ENCODE measurements around the gene MLH3.

MLH3 gene

DNA sequence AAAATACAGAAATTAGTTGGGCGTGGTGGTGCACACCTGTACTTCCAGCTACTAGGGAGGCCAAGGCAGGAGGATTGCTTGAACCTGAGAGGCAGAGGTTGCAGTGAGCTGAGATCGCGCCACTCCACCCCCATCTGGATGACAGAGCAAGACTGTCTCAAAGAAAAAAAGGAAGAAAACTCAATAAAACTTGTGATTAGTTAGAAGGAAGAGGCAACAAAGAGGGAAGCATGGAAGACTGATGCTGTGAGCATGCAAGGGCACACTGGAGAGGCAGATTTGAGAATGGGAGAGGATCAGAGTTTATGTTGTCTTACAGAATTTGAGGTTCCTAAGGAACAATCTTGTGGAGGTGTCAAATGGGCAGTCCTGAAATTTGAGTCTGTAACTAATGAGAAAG is 15.4 kb upstream of the MLH3 start:
- H3K27me3 ChIP-seq (ENCODE audit: control insufficient read depth, insufficient read depth, low read length), result no peaks in the 10 kb centered on the region
- H3K4me2 ChIP-seq (ENCODE audit: low read length), result no peak overlapping the region
- no peaks in the 10 kb centered on the region for H3K36me3 ChIP-seq (ENCODE audit: insufficient read depth, low read length)
- no peaks in the 10 kb centered on the region for H3K9me3 ChIP-seq (replicated peaks; ENCODE audit: low read length)
- H3K4me3 ChIP-seq (ENCODE audit: low read length), result no peak overlapping the region
- no peak overlapping the region for H3K9ac ChIP-seq (ENCODE audit: low read depth, low read length)
- H3K4me1 ChIP-seq (ENCODE audit: control insufficient read depth, insufficient read depth, low read length), result peaks cover 20% of the 10 kb centered on the region

DNA sequence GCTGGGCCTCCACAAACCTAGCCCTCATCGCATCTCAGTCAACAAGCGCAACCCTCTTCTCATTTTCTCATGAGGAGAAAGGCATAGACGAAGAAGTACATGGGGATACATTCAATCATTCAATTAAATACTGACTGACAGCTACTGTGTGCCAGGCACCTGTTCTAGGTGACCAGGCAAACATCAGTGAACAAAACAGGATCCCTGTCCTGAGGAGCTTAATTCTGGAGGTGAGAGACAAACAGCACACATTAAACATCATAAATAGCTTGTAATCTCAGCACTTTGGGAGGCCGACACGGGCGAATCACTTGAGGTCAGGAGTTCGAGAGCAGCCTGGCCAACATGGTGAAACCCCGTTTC is 12.9 kb upstream of the MLH3 start:
- Histone ChIP-seq H3K9ac (ENCODE audit: low read depth, low read length) (no peak overlapping the region), H3K9me3 (replicated peaks; ENCODE audit: low read length) (no peaks in the 10 kb centered on the region), H3K4me3 (ENCODE audit: low read length) (peak overlapping the region; percentile 83), H3K4me1 (ENCODE audit: control insufficient read depth, insufficient read depth, low read length) (peaks cover 8% of the 10 kb centered on the region), H3K4me2 (ENCODE audit: low read length) (peak overlapping the region; percentile 84), H3K27me3 (ENCODE audit: control insufficient read depth, insufficient read depth, low read length) (no peaks in the 10 kb centered on the region), H3K36me3 (ENCODE audit: insufficient read depth, low read length) (peaks cover 4% of the 10 kb centered on the region)

DNA sequence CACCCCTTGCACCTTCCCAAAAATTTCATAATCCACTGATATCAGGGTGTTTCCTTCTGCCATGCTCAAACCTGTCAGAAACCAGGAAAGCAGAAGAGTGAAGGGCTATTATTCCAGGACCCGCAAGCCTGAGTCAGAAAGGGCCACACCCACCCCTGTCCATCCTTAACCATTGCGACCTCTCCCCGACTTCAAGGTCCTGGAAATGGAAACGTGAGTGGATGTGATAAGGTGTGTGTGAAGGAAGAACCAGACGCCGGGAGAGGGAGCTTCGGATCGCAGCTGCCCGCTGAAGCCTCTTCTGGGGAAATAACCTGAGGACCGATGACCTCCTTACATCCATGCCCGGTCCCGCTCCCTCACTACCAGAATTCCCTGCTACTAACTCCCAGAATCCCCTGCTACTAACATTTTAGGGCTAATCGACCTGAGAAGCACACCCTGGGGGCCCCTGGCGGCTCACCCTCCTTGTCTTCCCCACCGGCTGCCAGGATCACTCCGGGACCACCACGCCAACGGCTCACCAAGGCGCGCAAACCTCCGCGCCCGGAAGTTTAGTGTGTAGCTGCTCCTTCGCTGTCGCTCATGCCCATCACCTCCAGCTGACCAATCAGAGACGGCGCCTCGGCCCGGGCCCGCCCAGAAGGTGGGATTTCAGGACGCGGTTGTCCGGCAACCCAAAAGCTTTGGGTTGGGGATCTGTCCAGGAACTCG is 12.4 kb upstream of the MLH3 start, which contains the start of gene ACYP1:
TSS of gene ACYP1 (minus strand) at position 534 of the 714 bp plus-strand sequence. CDS start at position 63, 471 bp downstream.
- Histone ChIP-seq H3K27me3 (ENCODE audit: control insufficient read depth, insufficient read depth, low read length) (no peaks in the 10 kb centered on the region), H3K4me1 (ENCODE audit: control insufficient read depth, insufficient read depth, low read length) (peaks cover 7% of the 10 kb centered on the region), H3K9ac (ENCODE audit: low read depth, low read length) (peak within 1 kb of the TSS; percentile 80), H3K9me3 (replicated peaks; ENCODE audit: low read length) (no peaks in the 10 kb centered on the region), H3K36me3 (ENCODE audit: insufficient read depth, low read length) (peaks cover 4% of the 10 kb centered on the region), H3K4me3 (ENCODE audit: low read length) (peak within 1 kb of the TSS; percentile 83), H3K4me2 (ENCODE audit: low read length) (peak within 1 kb of the TSS; percentile 84)

DNA sequence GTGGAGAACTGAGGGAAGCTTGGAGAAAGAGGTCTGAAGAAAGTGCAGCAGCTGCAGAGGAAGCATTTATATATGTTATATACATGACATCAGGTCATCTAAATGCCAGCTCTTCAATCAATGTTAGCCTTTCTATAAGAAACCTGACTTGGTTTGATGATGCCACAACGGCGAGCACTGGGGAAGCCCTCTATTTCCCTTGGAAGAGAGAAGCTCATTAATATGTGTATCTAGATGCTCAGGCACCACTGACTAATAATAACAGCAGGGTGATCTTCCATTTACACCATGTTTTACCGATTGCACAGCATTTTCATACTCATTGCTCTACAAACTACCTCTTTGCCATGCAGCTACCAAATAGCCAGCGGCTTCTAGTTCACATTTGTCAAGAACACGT is 11.7 kb upstream of the MLH3 start:
- Histone ChIP-seq H3K36me3 (ENCODE audit: insufficient read depth, low read length) (peaks cover 4% of the 10 kb centered on the region), H3K4me2 (ENCODE audit: low read length) (peak overlapping the region; percentile 84), H3K9me3 (replicated peaks; ENCODE audit: low read length) (no peaks in the 10 kb centered on the region), H3K9ac (ENCODE audit: low read depth, low read length) (peak overlapping the region; percentile 80), H3K4me3 (ENCODE audit: low read length) (peak overlapping the region; percentile 83), H3K27me3 (ENCODE audit: control insufficient read depth, insufficient read depth, low read length) (no peaks in the 10 kb centered on the region), H3K4me1 (ENCODE audit: control insufficient read depth, insufficient read depth, low read length) (peaks cover 1% of the 10 kb centered on the region)

DNA sequence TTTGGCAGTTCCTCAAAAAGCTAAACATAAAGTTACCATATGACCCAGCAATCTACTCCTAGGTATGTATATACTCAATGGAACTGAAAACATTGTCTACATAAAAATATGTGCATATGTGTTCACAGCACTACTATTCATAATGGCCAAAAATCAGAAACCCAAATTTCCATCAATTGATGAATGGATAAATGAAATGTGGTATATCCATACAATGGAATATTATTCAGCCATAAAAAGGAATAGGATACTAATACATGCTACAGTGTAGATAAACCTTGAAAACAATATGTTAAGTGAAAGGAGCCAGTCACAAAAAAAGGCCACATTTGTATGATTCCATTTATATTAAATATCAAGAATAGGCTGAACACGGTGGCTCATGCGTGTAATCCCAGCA is 9.2 kb upstream of the MLH3 start:
- Histone ChIP-seq H3K27me3 (ENCODE audit: control insufficient read depth, insufficient read depth, low read length) (no peaks in the 10 kb centered on the region), H3K4me2 (ENCODE audit: low read length) (no peak overlapping the region), H3K9me3 (replicated peaks; ENCODE audit: low read length) (no peaks in the 10 kb centered on the region), H3K4me1 (ENCODE audit: control insufficient read depth, insufficient read depth, low read length) (peaks cover 3% of the 10 kb centered on the region), H3K36me3 (ENCODE audit: insufficient read depth, low read length) (peaks cover 4% of the 10 kb centered on the region), H3K9ac (ENCODE audit: low read depth, low read length) (no peak overlapping the region), H3K4me3 (ENCODE audit: low read length) (no peak overlapping the region)

DNA sequence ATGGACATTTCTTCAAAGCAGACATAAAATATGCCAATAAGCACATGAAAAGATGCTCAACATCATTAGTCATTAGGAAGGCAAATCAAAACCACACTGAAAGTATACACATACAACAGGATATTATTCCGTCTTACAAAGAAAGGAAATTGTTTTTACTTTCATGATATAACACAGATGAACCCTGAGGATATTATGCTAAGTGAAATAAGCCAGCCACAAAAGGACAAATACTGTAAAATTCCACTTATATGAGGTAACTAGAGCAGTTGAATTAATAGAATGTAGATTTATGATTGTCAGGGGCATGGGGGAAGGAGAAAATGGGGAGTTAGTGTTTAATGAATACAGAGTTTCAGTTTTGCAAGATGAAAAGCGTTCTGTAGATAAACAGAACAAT is 8.4 kb upstream of the MLH3 start:
- peaks cover 7% of the 10 kb centered on the region for H3K4me1 ChIP-seq (ENCODE audit: control insufficient read depth, insufficient read depth, low read length)
- H3K9me3 ChIP-seq (replicated peaks; ENCODE audit: low read length), result no peaks in the 10 kb centered on the region
- H3K27me3 ChIP-seq (ENCODE audit: control insufficient read depth, insufficient read depth, low read length), result no peaks in the 10 kb centered on the region
- H3K9ac ChIP-seq (ENCODE audit: low read depth, low read length), result no peak overlapping the region
- peaks cover 4% of the 10 kb centered on the region for H3K36me3 ChIP-seq (ENCODE audit: insufficient read depth, low read length)
- H3K4me3 ChIP-seq (ENCODE audit: low read length), result no peak overlapping the region
- H3K4me2 ChIP-seq (ENCODE audit: low read length), result no peak overlapping the region

DNA sequence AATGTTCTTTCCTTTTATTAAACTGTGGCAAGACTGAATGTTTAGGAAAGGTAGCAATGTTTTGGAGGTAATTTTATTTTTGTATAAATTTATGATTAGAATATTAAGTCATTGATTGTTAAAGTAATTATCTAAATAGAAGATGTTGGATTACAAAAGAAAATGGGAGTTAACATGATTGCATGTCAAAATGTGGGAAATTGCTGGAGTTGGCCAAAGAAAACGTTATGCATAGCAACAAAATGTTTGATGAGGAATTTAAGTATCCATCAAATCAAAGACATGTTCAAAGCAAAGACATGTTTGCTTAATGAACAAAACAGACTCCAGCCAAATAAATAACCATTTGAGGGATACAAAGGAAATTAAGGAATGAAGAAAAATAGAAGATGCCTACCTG is 3.2 kb upstream of the MLH3 start:
- no peak overlapping the region for H3K4me3 ChIP-seq (ENCODE audit: low read length)
- H3K9me3 ChIP-seq (replicated peaks; ENCODE audit: low read length), result no peaks in the 10 kb centered on the region
- peaks cover 30% of the 10 kb centered on the region for H3K4me1 ChIP-seq (ENCODE audit: control insufficient read depth, insufficient read depth, low read length)
- no peak overlapping the region for H3K9ac ChIP-seq (ENCODE audit: low read depth, low read length)
- no peak overlapping the region for H3K4me2 ChIP-seq (ENCODE audit: low read length)
- no peaks in the 10 kb centered on the region for H3K36me3 ChIP-seq (ENCODE audit: insufficient read depth, low read length)
- no peaks in the 10 kb centered on the region for H3K27me3 ChIP-seq (ENCODE audit: control insufficient read depth, insufficient read depth, low read length)

DNA sequence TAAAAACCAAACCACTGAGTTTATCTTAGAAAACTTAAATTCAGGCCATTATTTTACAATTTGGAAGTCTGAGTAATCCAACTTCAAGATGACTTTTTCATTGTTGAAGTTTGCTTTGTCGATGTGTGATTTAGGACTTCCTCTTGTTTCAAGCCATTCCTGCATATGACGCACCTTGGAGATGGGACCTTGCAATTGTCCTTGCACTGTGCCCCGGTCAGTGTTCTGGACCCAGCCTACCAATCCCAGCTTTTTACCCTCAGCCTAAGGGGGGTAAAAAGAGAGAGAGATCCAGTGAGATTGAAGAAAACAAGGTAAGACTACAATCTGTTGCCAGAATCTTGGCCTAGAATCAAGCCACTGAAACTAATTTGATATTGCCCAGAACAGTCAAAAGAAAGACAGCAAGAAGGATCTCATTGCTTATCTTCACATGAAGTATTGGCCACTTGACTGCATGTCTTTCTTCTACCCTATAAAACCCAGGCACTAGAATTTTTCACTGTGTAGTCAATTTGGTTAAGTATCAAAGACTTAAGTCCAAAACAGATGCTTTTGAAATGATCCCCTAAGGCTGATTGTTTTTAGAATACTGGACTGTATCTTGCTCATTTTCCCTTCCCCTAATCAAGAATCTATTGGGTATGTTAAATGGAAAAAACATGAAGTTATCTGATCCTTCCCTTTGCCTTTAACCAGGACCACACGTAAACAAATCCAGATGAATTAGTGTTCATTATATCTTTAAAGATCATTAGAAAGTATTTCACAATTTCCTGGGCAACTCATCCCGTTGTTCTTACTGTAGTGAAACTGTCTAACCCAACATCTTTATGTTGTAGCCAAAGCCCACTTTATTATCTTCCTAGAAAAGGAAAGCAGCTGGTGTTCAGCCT is 2.4 kb upstream of the MLH3 start:
- Histone ChIP-seq H3K9ac (ENCODE audit: low read depth, low read length) (no peak overlapping the region), H3K4me1 (ENCODE audit: control insufficient read depth, insufficient read depth, low read length) (peaks cover 35% of the 10 kb centered on the region), H3K4me2 (ENCODE audit: low read length) (no peak overlapping the region), H3K36me3 (ENCODE audit: insufficient read depth, low read length) (no peaks in the 10 kb centered on the region), H3K4me3 (ENCODE audit: low read length) (no peak overlapping the region), H3K27me3 (ENCODE audit: control insufficient read depth, insufficient read depth, low read length) (no peaks in the 10 kb centered on the region), H3K9me3 (replicated peaks; ENCODE audit: low read length) (no peaks in the 10 kb centered on the region)

DNA sequence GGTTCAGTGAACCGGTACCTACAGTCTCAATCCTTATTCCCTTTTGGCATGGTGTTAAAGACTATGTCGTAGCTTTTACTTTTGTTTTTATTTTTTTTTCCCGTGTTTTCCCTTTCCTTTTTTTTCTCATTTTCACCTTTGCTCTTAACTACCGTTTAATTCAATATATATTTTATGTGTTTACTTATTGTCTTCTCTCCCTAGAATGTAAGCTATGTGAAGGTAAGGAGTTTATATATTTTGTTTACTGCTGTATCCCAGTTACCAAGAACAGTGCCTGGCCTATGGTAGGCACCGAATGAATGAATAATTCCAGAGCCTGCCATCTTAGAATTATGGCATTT is 261 bp upstream of the MLH3 start:
- Histone ChIP-seq H3K4me1 (ENCODE audit: control insufficient read depth, insufficient read depth, low read length) (peaks cover 48% of the 10 kb centered on the region), H3K36me3 (ENCODE audit: insufficient read depth, low read length) (peaks cover 4% of the 10 kb centered on the region), H3K9ac (ENCODE audit: low read depth, low read length) (peak overlapping the region; percentile 90), H3K27me3 (ENCODE audit: control insufficient read depth, insufficient read depth, low read length) (no peaks in the 10 kb centered on the region), H3K4me2 (ENCODE audit: low read length) (peak overlapping the region; percentile 79), H3K9me3 (replicated peaks; ENCODE audit: low read length) (no peaks in the 10 kb centered on the region), H3K4me3 (ENCODE audit: low read length) (peak overlapping the region; percentile 71)

DNA sequence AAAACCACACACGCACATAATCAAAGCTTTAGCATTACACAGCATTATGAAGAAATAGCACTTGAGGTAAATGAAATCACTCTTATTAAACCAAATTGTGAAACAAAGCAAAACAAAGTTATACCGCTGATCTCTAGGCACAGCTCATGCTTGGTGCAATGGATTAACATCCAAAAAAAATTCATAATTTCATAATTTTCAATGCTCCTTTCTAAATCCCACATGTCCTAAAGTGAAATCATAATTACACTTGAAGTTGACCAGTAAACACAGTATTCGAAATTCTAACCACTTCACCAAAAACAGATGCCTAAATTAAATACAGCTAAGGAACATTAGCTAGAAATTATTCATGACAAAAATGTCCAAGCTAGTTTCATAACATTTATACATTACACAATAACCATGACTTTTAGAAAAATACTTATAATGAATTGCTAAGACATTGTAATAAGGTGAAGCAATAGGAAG is 1.5 kb downstream of the MLH3 start:
- Histone ChIP-seq H3K4me1 (ENCODE audit: control insufficient read depth, insufficient read depth, low read length) (peaks cover 43% of the 10 kb centered on the region), H3K4me3 (ENCODE audit: low read length) (peak overlapping the region; percentile 8), H3K9me3 (replicated peaks; ENCODE audit: low read length) (no peaks in the 10 kb centered on the region), H3K4me2 (ENCODE audit: low read length) (peak overlapping the region; percentile 79), H3K27me3 (ENCODE audit: control insufficient read depth, insufficient read depth, low read length) (no peaks in the 10 kb centered on the region), H3K36me3 (ENCODE audit: insufficient read depth, low read length) (peaks cover 4% of the 10 kb centered on the region), H3K9ac (ENCODE audit: low read depth, low read length) (no peak overlapping the region)

DNA sequence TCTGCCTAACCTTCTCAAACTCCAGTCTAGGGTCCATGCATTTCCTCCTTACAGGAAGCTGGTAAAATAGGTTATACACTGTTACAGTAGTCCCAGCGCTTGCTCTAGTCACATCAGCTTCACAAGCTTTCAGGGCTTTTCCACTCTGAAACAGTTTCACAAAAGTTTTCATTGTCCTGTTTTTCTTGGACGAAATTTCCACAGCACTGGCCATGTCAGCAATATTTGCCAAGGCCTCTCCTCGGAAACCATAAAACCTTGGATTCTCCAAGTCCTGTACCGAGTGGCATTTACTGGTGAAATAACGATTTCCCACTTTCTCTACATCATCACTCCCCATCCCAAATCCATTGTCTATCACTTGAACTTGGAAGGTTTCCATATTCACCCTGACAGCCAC is 2.1 kb downstream of the MLH3 start:
- no peaks in the 10 kb centered on the region for H3K27me3 ChIP-seq (ENCODE audit: control insufficient read depth, insufficient read depth, low read length)
- H3K9me3 ChIP-seq (replicated peaks; ENCODE audit: low read length), result no peaks in the 10 kb centered on the region
- no peak overlapping the region for H3K9ac ChIP-seq (ENCODE audit: low read depth, low read length)
- H3K4me1 ChIP-seq (ENCODE audit: control insufficient read depth, insufficient read depth, low read length), result peaks cover 46% of the 10 kb centered on the region
- peak overlapping the region; percentile 4 for H3K4me3 ChIP-seq (ENCODE audit: low read length)
- peak overlapping the region; percentile 79 for H3K4me2 ChIP-seq (ENCODE audit: low read length)
- H3K36me3 ChIP-seq (ENCODE audit: insufficient read depth, low read length), result peaks cover 4% of the 10 kb centered on the region
